Suprapubic skin (tissue), 4 donors: ENCODE results near the gene KRTAP5-3. TPM values are rescaled to one million over a fixed set of nuclear protein-coding genes. Genes with fewer than 3 reads are reported as not detected.
"Not testable (repeated sequence)": the region's sequence is repeated elsewhere in the genome, so short reads cannot be mapped to it uniquely, and the experiment has no call there.

Source experiments
- DNase-seq, 2 donors: peaks; one replicate each; pipeline ENCODE4 v3.0.0-alpha.2; 2019; ENCODE audit warnings: low spot score in 2 of 2
- H3K27ac ChIP-seq: fragments of 200-600 bp; sonication (generic); one replicate; pipeline ENCODE4 v1.5.1; 2019
- H3K27me3 ChIP-seq: fragments of 200-600 bp; sonication (generic); one replicate; pipeline ENCODE4 v1.5.1; 2019
- H3K36me3 ChIP-seq: fragments of 200-600 bp; sonication (generic); one replicate; pipeline ENCODE4 v1.5.1; 2019
- H3K4me1 ChIP-seq: fragments of 200-600 bp; sonication (generic); one replicate; pipeline ENCODE4 v1.5.1; 2019
- H3K4me3 ChIP-seq: fragments of 200-600 bp; sonication (generic); one replicate; pipeline ENCODE4 v1.5.1; 2019; ENCODE audit warnings: mild to moderate bottlenecking
- H3K9me3 ChIP-seq: fragments of 200-600 bp; sonication (generic); one replicate; pipeline ENCODE4 v1.5.1; 2019
- EP300 ChIP-seq: sonication (generic); formaldehyde crosslinking; IDR thresholded peaks from one replicate; pipeline ENCODE4 v1.6.1; 2017; ENCODE audit warnings: antibody characterized with exemption
- POLR2A ChIP-seq, 2 donors: fragments of 450-650 bp; IDR thresholded peaks; one replicate each; pipeline ENCODE4 v1.6.1; 2017; ENCODE audit warnings: antibody characterized with exemption in 2 of 2, mild to moderate bottlenecking in 2 of 2, moderate library complexity in 2 of 2
- POLR2AphosphoS5 ChIP-seq, 3 donors: sonication (generic); formaldehyde crosslinking; IDR thresholded peaks; one replicate each; pipeline ENCODE4 v1.6.1; 2017; ENCODE audit warnings: antibody characterized with exemption in 3 of 3
- WGBS: methylation state at CpG from one replicate; pipeline ENCODE4 v1.1.5; 2018; 5-methylcytosine and 5-hydroxymethylcytosine counted together
- total RNA-seq, 4 donors: library from RNA; depleted of rRNA; stranded (reverse); fragments of >200 nt; gene quantifications; one replicate each; pipeline ENCODE4 v1.1.0, GENCODE V29; 2016
- TF ChIP-seq, protein P1 (sequence below), 2 donors: fragments of 200-600 bp in 1 of 2; fragments of 450-650 bp in 1 of 2; sonication (generic) in 1 of 2; IDR thresholded peaks; one replicate each; pipeline ENCODE4 v1.5.1; 2016 to 2019; ENCODE audit warnings: antibody characterized with exemption in 2 of 2, mild to moderate bottlenecking in 1 of 2, moderate library complexity in 1 of 2

Gene KRTAP5-3
- total RNA-seq, 4 donors from 2014 or later = 3.7 to 14.9 (median 4.4) TPM; not detected in 1

DNA sequence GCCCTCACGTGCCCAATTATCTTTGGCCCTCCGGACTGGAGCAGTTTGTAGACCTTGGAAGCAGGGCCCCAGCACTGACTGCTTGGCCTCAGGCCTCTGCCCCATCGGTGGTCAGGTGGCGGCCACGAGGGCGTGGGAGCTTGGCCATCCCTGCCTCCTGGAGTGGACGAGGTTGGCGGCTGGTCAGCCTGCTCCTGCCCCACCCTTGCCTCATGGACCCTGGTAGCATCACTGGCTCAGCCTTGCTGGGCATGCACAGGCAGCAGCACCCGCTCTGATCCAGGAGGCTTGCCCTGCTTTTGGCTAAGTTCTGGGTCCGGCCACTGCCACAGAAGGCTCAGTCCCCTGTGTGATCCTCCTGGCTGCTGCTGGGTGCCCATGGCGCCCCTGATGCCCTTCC lies 4.1 kb downstream of the KRTAP5-3 start:
- no peaks in the 10 kb centered on the region for H3K36me3 ChIP-seq
- no peaks in the 10 kb centered on the region for H3K4me1 ChIP-seq
- no peak overlapping the region for H3K27ac ChIP-seq
- no peak for TF ChIP-seq EP300
- H3K9me3 ChIP-seq = no peaks in the 10 kb centered on the region
- 87% methylated on average over 6 of the region's 11 CpGs for WGBS
- peaks cover 55% of the 10 kb centered on the region for H3K27me3 ChIP-seq
- DNase-seq = no peak
- H3K4me3 ChIP-seq = no peak overlapping the region

DNA sequence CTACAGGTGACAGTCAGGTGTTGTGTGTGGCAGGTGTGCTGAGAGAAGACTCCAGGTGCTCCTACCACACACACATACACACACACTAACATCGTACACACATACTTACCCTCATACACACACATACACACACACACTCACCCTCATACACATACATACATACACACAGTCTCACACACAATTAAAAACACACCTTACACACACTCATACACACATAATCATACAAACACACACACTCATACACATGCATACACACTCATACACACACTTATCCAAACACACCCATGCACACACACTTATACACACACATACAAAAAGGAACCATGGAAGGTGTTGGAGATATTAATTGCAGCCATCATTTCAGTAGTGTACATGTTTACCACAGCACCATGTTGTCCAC lies 4.6 kb downstream of the KRTAP5-3 start:
- Histone ChIP-seq H3K4me1 (no peaks in the 10 kb centered on the region), H3K4me3 (no peak overlapping the region), H3K36me3 (no peaks in the 10 kb centered on the region), H3K27ac (no peak overlapping the region), H3K27me3 (peaks cover 52% of the 10 kb centered on the region), H3K9me3 (no peaks in the 10 kb centered on the region)
- WGBS = 100% methylated on average over 1 of the region's 1 CpG
- TF ChIP-seq, protein P1, sequence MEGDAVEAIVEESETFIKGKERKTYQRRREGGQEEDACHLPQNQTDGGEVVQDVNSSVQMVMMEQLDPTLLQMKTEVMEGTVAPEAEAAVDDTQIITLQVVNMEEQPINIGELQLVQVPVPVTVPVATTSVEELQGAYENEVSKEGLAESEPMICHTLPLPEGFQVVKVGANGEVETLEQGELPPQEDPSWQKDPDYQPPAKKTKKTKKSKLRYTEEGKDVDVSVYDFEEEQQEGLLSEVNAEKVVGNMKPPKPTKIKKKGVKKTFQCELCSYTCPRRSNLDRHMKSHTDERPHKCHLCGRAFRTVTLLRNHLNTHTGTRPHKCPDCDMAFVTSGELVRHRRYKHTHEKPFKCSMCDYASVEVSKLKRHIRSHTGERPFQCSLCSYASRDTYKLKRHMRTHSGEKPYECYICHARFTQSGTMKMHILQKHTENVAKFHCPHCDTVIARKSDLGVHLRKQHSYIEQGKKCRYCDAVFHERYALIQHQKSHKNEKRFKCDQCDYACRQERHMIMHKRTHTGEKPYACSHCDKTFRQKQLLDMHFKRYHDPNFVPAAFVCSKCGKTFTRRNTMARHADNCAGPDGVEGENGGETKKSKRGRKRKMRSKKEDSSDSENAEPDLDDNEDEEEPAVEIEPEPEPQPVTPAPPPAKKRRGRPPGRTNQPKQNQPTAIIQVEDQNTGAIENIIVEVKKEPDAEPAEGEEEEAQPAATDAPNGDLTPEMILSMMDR (IDR thresholded peaks at IDR 0.05) = no peak
- TF ChIP-seq EP300 = no peak
- no peak for TF ChIP-seq POLR2AphosphoS5 (IDR thresholded peaks at IDR 0.05)
- no peak for TF ChIP-seq POLR2A (IDR thresholded peaks at IDR 0.05)
- no peak for DNase-seq

DNA sequence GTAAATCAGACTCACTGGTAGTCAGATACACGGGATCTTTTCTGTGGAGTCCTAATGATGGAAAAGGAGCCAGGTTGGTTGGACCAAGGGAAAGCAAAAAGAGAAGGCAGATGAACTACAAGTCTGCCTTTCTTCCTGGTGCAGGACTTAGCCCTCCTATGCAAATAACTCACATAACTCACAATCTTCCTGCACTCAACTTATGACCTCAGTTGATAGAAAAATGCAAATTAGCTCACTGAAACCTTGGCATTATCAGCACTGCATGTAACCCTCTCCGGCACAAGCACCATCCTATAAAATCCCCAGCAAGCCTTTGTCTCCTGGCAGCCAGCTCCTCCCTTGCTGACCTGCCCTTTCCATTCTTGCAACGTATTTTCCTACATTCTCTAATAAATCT lies 6.6 kb downstream of the KRTAP5-3 start:
- not testable (repeated sequence) for H3K4me1 ChIP-seq, H3K36me3 ChIP-seq, H3K27ac ChIP-seq, DNase-seq, H3K4me3 ChIP-seq, H3K9me3 ChIP-seq
- peaks cover 53% of the 10 kb centered on the region for H3K27me3 ChIP-seq
- 63% methylated on average over 3 of the region's 3 CpGs for WGBS

DNA sequence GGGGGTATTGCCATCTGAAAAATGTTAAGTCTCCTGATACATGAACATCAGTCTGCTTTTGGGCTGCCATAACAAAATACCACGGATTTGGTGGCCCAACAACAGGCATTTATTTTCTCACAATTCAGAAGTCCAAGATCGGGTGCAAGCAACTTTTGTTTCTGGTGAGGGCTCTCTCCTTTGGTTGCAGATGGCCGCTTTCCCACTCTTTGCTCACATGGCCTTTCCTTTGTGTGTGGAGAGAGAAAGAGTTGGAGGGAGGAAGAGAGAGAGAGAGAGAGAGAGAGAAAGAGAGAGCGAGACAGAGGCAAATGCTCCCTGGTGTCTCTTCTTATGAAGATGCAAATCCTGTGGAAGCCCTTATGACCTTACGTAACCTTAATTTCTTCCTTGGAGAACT lies 7.6 kb downstream of the KRTAP5-3 start:
- DNase-seq = no peak
- H3K27me3 ChIP-seq = peaks cover 48% of the 10 kb centered on the region
- no peak overlapping the region for H3K27ac ChIP-seq
- no peak for TF ChIP-seq EP300
- TF ChIP-seq, protein P1 (IDR thresholded peaks at IDR 0.05) = no peak
- no peak for TF ChIP-seq POLR2AphosphoS5 (IDR thresholded peaks at IDR 0.05)
- TF ChIP-seq POLR2A (IDR thresholded peaks at IDR 0.05) = no peak
- H3K36me3 ChIP-seq = no peaks in the 10 kb centered on the region
- no peaks in the 10 kb centered on the region for H3K4me1 ChIP-seq
- no peaks in the 10 kb centered on the region for H3K9me3 ChIP-seq
- WGBS = 79% methylated on average over 5 of the region's 5 CpGs
- no peak overlapping the region for H3K4me3 ChIP-seq

DNA sequence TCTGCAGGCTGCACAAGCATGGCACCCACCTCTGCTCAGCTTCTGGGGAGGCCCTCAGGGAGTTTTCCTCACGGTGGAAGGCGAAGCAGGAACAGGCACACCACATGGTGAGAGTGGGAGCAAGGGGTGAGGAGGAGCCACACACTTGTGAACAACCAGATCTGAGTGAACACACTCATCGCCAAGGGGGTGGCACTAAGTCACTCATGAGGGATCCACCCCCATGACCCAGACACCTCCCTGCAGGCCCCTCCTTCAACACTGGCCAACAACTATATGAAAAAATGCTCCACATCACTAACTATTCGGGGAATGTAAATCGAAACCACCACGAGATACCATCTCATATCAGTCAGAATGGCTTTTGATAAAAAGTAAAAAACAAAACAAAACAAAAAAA lies 9.4 kb downstream of the KRTAP5-3 start:
- Histone ChIP-seq H3K27me3 (peaks cover 35% of the 10 kb centered on the region), H3K27ac (no peak overlapping the region), H3K4me3 (no peak overlapping the region), H3K4me1 (no peaks in the 10 kb centered on the region), H3K9me3 (no peaks in the 10 kb centered on the region), H3K36me3 (no peaks in the 10 kb centered on the region)
- no peak for TF ChIP-seq POLR2AphosphoS5 (IDR thresholded peaks at IDR 0.05)
- no peak for TF ChIP-seq POLR2A (IDR thresholded peaks at IDR 0.05)
- TF ChIP-seq, protein P1 (IDR thresholded peaks at IDR 0.05) = no peak
- TF ChIP-seq EP300 = no peak
- no peak for DNase-seq
- WGBS = 52% methylated on average over 5 of the region's 6 CpGs

DNA sequence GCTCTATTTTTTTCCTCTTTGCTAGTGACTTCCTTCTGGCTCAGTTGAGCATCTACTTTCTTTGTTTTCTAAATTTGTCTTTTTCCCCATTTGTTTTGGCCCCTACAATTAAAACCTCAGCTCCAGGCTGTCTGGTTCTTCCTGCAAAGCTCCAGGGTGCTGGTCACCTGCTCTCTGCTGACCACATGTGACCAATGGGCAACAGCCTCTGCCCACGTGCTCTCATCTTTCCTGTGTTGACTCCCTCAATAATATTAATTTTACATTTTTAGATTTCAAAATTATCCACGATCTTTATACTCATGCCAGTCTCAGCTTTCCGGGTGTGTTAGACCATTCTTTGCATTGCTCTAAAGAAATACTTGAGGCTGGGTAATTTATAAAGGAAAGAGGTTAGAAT lies 9.9 kb downstream of the KRTAP5-3 start:
- H3K36me3 ChIP-seq, DNase-seq, H3K4me3 ChIP-seq, H3K27ac ChIP-seq, H3K4me1 ChIP-seq, H3K9me3 ChIP-seq: not testable (repeated sequence)
- H3K27me3 ChIP-seq = peaks cover 39% of the 10 kb centered on the region
- 82% methylated on average over 3 of the region's 3 CpGs for WGBS

DNA sequence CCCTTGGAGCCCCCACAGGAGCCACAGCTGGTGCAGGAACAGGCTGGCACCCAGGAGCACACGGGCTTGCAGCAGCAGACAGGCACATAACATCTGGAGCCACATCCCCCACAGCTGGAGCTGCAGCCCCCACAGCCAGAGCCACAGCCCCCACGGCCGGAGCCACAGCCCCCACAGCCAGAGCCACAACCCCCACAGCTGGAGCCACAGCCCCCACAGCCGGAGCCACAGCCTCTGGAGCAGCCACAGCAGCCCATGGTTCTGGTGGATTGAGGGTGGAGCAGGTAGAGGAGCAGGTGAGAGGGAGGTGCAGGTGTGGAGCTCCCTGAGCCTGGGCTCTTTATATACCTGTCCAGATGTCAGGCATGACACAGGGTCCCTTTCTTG lies 10.3 kb downstream of the KRTAP5-3 start, which contains the start of gene KRTAP5-2:
KRTAP5-2 (minus strand) TSS at position 301 of the 387 bp plus-strand sequence; CDS start at position 257, 44 bp downstream.
- TF ChIP-seq POLR2AphosphoS5 (IDR thresholded peaks at IDR 0.05) (no peak), POLR2A (IDR thresholded peaks at IDR 0.05) (no peak), EP300 (no peak)
- TF ChIP-seq, protein P1 (IDR thresholded peaks at IDR 0.05) = no peak
- Histone ChIP-seq H3K36me3 (no peaks in the 10 kb centered on the region), H3K4me1 (no peaks in the 10 kb centered on the region), H3K27ac (no peak within 1 kb of the TSS), H3K9me3 (no peaks in the 10 kb centered on the region), H3K4me3 (no peak within 1 kb of the TSS), H3K27me3 (peaks cover 43% of the 10 kb centered on the region)
- no peak for DNase-seq
- no CpG with 5 or more reads among the region's 4 CpGs for WGBS
